Astrocyte (in vitro differentiated cells and primary cell): ENCODE data around the gene TEX52.

ENCODE experiments used
- EZH2 ChIP-seq: IDR thresholded peaks from 2 replicates; pipeline ENCODE4 v1.6.1; 2012; ENCODE audit warnings: mild to moderate bottlenecking, low read length, inconsistent platforms; ENCODE audit not compliant: insufficient read depth
- TF ChIP-seq, protein P1 (sequence below): IDR thresholded peaks from 2 replicates; pipeline ENCODE4 v1.5.1; 2011; ENCODE audit warnings: low read depth, mild to moderate bottlenecking, inconsistent platforms, low read length, moderate library complexity; ENCODE audit not compliant: insufficient read depth

DNA sequence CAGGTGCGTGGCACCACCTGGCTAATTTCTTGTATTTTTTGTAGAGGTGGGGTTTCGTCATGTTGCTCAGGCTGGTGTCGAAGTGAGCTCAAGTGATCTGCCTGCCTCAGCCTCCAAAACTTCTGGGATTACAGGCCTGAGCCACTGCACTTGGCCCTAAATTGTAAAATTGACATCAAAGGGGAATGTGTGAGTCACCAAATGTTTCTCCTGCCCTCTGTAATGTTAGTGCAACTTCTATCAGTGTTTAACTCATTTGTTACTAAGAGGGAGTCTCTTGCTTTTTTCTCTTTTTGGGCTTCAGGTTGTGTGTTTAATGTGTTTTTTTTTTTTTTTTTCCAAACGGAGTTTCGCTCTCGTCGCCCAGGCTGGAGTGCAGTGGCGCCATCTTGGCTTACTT, 36.2 kb upstream of the TEX52 start:
- TF ChIP-seq, protein P1, sequence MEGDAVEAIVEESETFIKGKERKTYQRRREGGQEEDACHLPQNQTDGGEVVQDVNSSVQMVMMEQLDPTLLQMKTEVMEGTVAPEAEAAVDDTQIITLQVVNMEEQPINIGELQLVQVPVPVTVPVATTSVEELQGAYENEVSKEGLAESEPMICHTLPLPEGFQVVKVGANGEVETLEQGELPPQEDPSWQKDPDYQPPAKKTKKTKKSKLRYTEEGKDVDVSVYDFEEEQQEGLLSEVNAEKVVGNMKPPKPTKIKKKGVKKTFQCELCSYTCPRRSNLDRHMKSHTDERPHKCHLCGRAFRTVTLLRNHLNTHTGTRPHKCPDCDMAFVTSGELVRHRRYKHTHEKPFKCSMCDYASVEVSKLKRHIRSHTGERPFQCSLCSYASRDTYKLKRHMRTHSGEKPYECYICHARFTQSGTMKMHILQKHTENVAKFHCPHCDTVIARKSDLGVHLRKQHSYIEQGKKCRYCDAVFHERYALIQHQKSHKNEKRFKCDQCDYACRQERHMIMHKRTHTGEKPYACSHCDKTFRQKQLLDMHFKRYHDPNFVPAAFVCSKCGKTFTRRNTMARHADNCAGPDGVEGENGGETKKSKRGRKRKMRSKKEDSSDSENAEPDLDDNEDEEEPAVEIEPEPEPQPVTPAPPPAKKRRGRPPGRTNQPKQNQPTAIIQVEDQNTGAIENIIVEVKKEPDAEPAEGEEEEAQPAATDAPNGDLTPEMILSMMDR: no peak
- TF ChIP-seq EZH2: no peak
